HG02973 (cell line): ENCODE measurements around the gene CIB4.

Experiments
- ATAC-seq: cut with Tn5 transposase; IDR thresholded peaks from one replicate; pipeline ENCODE4 v1.9.1; 2021; ENCODE audit warnings: moderate library complexity; ENCODE audit not compliant: unreplicated experiment

Gene CIB4

DNA sequence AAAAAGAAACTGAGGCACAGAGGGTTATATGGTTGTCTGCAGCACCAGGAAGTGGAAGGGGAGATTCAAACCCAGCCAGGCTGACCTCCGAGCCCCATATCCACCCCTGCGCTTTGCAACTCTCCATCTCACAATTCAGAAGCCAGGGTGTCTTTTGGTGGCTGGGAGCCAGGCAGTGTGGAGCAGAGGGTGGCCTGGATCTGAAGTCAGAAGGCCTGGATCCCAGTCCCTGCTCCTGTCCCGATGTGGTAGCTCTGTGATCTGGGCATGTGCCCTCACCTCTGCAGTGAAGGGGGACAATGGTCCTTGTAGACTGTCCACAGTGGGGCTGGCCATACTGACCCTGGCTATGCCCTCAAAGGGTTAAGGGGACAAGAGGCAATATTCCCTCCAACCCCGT is 57.0 kb downstream of the CIB4 start:
- no peak for ATAC-seq

DNA sequence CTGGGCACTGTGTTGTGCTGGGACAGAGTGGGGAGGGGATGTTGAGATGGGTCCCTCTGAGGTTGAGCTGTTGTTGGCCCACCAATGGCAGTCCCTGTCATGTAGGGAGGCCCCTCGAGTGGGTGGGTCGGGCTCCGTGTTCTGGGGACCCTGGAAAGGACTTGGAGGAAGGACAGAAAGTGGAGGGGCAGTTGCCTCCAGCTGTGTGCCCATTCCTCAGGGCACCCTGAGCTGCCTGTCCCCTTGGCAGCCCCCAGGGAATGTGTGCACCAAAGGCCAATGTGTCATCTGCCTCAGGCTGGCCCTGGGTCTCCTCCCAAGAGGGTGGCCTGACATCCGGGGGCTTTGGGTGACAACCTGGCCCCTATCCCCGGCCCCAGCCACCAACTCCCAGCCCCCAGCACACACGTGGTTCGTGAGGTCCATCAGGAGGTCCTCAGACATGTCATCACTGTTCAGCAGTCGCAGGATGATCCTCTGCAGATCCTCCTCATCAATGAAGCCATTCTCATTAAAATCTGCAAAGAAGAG is 57.7 kb downstream of the CIB4 start:
- ATAC-seq = no peak

DNA sequence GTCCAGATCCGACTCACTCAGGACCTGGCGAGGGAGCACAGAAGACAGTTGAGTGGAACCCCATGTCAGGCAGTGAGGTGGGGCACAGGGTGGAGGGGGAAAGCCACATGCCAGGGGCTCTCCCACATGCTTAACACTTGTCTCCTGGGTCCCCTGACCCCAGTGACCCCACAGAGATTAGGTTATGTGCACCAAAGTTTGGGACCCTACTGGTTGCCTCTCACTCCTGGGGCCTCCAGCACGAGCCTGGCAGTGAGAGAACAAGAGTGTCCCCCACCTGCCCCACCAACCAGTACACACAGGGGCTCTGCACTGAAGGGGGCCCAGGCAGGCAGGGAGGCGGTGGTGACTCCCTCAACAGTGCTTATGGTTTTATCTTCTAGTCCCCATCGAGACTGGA is 58.3 kb downstream of the CIB4 start:
- ATAC-seq = no peak

DNA sequence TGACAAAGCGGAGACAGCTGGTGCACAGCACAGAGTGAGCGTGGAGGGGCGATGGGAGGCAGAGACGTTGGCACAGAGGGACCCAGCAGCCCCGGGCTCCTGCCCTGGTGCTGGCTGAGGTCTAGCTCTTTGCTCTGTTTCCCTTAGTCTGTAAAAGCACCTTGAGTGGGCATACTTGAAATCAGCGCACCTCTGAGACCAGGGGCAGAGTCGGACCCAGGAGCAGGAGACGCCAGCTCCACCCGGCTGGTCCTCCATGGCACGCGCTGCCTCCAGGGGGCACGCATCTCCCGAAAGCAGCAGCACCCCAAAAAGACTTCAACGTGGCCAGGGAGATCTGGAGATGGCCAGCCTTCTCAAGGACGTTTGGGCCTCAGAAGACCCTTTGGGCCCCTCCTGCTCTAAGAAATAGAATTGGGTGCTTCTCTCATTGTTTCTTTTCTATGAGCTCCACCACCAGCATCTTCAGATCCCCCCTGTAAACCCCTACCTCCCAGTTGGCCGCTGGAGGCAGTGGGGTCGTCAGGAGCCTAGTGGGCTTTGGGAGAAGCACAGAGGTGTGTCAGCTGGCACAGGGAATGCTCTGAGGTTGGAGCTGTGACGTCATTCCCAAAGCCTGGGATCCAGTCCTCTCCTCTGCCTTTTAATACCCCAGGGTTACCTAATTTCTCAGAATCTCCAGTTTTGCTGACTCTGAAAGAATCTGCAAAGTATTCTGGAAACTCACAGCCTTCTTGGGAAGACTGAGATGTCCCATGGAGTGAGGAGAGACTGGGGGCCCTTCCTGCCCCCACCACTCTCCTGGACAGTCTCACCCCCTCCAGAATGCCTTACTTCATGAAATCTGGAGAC is 58.9 kb downstream of the CIB4 start:
- no peak for ATAC-seq

DNA sequence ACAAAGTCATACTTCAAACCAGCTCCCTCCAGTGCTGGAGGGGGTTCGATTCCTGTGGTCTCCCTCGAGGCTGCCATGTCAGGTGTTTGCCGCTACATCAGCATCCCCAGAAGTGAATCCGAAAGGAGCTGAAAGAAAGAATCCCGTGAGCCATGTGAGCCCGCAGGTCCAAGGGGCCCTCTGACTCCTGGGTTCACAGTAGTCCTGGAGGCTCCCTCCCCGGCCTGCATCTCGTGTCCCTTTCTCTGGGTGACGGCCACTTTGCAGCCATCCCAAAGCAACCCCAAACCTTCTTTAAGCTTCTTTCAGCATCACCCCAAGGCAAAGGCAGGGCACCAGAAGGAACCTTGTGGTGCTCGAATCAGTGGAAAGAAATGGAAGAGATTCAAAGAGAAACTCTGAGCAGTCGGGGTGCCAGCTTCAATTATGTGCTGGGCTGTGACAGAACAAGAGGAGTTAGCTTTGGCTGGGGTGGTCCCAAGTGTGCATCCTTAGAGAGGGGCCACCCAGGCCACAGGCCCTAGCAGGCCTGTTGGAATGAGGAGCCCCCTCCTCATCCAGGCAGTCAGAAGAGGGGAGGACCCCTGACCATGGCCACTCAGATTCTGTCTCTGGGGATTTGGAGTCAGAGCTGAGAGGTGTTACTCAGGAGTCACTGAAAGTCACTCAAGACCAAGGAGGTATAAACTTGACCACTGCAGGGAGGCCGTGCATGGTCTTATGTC is 59.7 kb downstream of the CIB4 start:
- ATAC-seq = no peak

- no peak for ATAC-seq
These were observed 60.4 kb downstream of the CIB4 start for GRCh38 chr2:26580751-26581150.

- no peak for ATAC-seq
These were observed 61.0 kb downstream of the CIB4 start for GRCh38 chr2:26580151-26580550.

- no peak for ATAC-seq
These were observed 61.5 kb downstream of the CIB4 start for GRCh38 chr2:26579723-26580040.

- no peak for ATAC-seq
These were observed 62.0 kb downstream of the CIB4 start for GRCh38 chr2:26579025-26579722.

DNA sequence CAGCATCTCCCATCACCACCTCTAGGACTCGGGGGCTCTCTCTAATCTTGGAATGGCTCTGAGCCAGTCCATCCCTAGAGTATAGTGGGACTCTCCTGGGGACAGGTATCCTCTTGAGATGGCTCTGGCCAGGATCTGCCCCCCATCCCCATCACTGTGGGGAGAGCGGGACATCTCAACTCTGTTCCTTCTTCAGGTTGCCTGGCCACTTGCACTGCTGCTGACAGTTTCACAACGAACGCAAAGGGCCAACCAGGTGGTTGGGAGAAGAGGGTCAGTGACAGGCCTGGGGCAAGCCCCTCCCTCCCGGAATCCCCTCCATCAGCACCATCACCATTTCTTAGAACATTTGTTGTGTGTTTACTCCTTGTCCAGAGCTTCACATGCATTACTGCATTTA is 62.6 kb downstream of the CIB4 start:
- ATAC-seq = no peak

- no peak for ATAC-seq
These were observed 63.1 kb downstream of the CIB4 start for GRCh38 chr2:26578113-26578458.

- no peak for ATAC-seq
These were observed 63.6 kb downstream of the CIB4 start for GRCh38 chr2:26577442-26578112.

DNA sequence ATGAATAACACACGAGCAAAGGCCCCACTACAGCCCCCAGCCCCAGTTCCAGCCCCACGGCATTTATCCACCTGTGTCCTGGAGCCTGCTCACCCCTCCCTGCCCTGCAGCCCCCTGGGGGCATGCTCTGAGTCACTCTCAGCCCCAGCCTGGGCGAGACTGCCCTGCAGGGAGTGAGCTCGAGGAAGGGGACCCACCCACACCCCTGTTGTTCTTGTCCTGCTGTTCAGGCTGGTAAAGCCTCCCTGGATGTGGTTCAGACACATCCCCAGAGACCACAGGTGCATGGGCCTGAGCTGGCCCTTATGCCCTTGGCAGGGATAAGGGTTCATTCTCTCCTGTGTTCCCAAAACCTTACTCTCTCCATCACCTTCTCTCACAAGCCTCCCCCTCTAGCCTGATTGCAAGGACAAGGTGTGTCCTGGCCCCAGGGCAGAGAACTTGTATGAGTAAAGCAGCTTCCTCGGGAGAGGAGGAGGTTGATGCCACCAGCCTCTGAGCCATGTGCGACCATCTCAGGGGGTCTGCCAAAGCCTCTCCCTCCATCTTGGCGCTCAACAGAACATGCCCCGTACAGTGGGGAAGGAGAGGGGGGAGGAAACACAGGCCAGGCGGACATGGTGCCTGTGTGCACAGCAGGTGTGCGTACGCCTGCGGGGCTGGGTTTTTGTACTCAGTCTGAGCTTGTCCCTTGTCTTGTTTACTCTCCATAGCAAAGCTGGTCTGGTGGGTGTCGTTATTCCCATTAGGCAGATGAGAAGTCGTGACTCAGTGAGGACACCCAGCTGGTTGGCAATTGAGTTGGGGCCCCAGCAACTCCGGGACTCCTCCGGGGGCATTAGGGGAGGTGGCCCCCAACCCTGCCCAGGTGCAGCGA is 64.4 kb downstream of the CIB4 start:
- ATAC-seq = no peak

GRCh38 chr2:26575836-26576564 is 65.2 kb downstream of the CIB4 start:
- no peak for ATAC-seq

GRCh38 chr2:26574900-26575560 is 66.1 kb downstream of the CIB4 start:
- no peak for ATAC-seq

DNA sequence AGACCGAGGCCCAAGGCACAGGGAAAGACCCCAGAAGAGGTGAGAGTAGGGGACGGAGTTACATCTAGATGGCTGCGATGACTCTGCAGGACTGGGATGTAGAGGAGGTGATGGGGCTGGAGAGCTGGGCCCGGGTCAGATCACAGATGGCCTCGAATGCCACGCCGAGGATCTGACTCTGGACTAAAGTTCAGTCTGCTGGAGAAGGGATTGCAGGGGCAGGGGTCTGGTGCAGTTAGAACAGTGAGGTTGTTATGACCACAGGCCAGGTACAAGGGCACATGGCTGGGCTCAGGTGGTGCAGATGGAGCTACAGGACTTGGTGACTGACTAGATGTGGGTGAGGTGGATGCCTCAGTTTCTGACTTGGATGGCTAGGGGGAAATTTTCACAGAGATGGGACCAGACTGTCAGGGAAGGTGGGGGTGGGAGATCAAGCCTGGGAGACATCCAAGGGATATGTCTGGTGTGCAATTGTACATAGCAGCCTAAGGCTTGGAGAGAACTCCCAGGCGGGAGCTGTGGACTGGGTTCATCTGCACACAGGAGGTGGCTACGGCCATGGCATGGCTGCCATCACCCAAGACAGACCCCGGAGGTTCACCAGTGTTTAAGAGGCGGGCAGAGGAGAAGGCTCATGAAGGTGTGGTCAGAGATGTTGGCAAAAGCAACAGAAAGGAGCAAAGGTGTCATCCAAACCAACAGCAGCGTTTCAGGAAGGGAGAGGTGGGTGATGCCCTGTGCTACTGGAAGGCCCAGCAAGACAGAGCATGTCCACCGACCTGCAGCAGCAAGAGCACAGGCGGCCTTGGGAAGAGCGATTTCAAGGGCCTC is 66.9 kb downstream of the CIB4 start:
- ATAC-seq = no peak

GRCh38 chr2:26573241-26573925 is 67.8 kb downstream of the CIB4 start:
- no peak for ATAC-seq

DNA sequence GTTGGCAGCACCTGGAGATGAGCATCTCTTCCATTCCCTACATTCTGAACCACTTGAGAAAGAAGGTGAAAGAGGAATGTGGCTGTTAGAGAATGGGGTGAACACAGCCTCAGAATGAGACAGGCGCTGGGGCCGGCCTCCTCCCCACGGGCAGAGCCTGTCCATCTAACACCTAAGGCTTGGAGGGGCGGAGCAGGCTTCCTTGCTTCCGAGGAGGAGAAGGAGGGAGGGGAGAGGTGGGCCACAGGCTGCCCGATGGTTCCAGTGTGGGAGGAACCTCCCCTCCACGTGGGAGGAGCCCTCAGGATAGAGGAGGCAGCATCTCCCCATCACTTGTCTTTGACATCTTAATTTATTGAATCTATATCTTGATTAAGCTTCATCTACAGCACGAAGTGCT is 68.6 kb downstream of the CIB4 start:
- ATAC-seq = no peak
